Measurements from ENCODE around the gene SECTM1. TPM values are rescaled to one million over a fixed set of nuclear protein-coding genes. Genes with fewer than 3 reads are reported as not detected.
A peak's percentile ranks its signal among the peaks of the same experiment; 100 is the strongest.

Gene SECTM1
- total RNA-seq, 4 donors from 2014 or later, result 19.8 to 35.5 (median 30.7) TPM

- DNase-seq (ENCODE audit: low spot score), result no peak
- ATAC-seq (ENCODE audit: low FRiP score), result no peak
- TF ChIP-seq CTCF (IDR thresholded peaks at IDR 0.05), result no peak
These were observed 59.2 kb downstream of the SECTM1 start for GRCh38 chr17:82274134-82275020.

- TF ChIP-seq CTCF (IDR thresholded peaks at IDR 0.05), result no peak
- DNase-seq (ENCODE audit: low spot score) (peak; percentile 85), ATAC-seq (ENCODE audit: low FRiP score) (peak; percentile 77)
These were observed 60.0 kb downstream of the SECTM1 start, which contains the start of gene CSNK1D for GRCh38 chr17:82273327-82274133. CSNK1D (minus strand) TSS chr17:82273700; CDS start chr17:82273381, 319 bp downstream.

GRCh38 chr17:82272495-82273326, 60.9 kb downstream of the SECTM1 start:
- no peak for TF ChIP-seq CTCF (IDR thresholded peaks at IDR 0.05)
- ATAC-seq (ENCODE audit: low FRiP score), result peak; percentile 8
- no peak for DNase-seq (ENCODE audit: low spot score)

- DNase-seq (ENCODE audit: low spot score), result no peak
- TF ChIP-seq CTCF (IDR thresholded peaks at IDR 0.05), result no peak
- no peak for ATAC-seq (ENCODE audit: low FRiP score)
These were observed 62.2 kb downstream of the SECTM1 start for GRCh38 chr17:82271401-82271800.

Other genes starting within 250 kb of the SECTM1 start
- 1,000 to 10,000 TPM in 1 of 4 donors, 100 to 1,000 TPM in 3; 313 to 1,522 (median 467) TPM for gene FASN, start 235.5 kb downstream of the SECTM1 start, total RNA-seq
- gene CCDC57, start 120.9 kb downstream of the SECTM1 start, total RNA-seq, result 10 to 100 TPM; 14.8 to 32.0 (median 21.9) TPM
- 10 to 100 TPM; 25.1 to 68.0 (median 27.5) TPM for gene SLC16A3, start 104.7 kb downstream of the SECTM1 start, total RNA-seq
- gene CSNK1D, start 60.1 kb downstream of the SECTM1 start, total RNA-seq, result 100 to 1,000 TPM in 2 of 4 donors, 10 to 100 TPM in 2; 54.7 to 117 (median 98.4) TPM
- 1 to 10 TPM; 1.6 to 8.4 (median 4.2) TPM for gene CD7, start 16.2 kb downstream of the SECTM1 start, total RNA-seq
- not detected for gene TEX19, start 25.5 kb upstream of the SECTM1 start, total RNA-seq
- gene UTS2R, start 38.0 kb upstream of the SECTM1 start, total RNA-seq, result not detected
- gene HEXD, start 84.6 kb upstream of the SECTM1 start, total RNA-seq, result 10 to 100 TPM; 29.1 to 66.4 (median 47.3) TPM
- 10 to 100 TPM; 22.9 to 31.6 (median 28.6) TPM for gene OGFOD3, start 84.8 kb upstream of the SECTM1 start, total RNA-seq
- gene CYBC1, start 117.0 kb upstream of the SECTM1 start, total RNA-seq, result 10 to 100 TPM; 43.8 to 74.6 (median 68.4) TPM
- 10 to 100 TPM; 31.8 to 48.7 (median 35.7) TPM for gene NARF, start 125.0 kb upstream of the SECTM1 start, total RNA-seq
- gene FOXK2, start 186.0 kb upstream of the SECTM1 start, total RNA-seq, result 10 to 100 TPM; 35.8 to 61.0 (median 38.4) TPM

Measured in omental fat pad (tissue), 4 donors.